ENCODE data around the gene SERPINA4.
"Not testable (repeated sequence)": the region's sequence is repeated elsewhere in the genome, so short reads cannot be mapped to it uniquely, and the experiment has no call there.

SERPINA4 gene

DNA sequence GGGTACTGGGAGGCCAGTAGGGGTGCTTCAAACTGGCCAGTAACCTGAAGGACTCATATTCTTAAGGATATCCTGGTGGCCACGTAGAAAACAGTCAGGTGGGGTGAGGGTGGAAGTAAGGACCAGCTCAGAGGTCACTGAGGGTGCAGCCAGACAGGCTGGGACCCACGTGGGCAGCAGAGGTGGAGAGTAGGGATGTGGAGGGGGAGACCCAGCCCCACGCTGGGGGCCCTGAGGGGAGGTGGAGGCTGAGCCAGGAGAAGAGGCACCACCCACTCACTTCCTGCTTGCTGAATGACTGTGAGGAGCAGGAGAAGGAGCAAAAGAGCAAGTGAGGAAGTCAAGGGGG is 38.4 kb downstream of the SERPINA4 start:
- DNase-seq (ENCODE audit: low read depth): no peak
- no peak overlapping the region for H3K4me3 ChIP-seq (ENCODE audit: control insufficient read depth, low read depth, low read length)
- TF ChIP-seq, protein P1, sequence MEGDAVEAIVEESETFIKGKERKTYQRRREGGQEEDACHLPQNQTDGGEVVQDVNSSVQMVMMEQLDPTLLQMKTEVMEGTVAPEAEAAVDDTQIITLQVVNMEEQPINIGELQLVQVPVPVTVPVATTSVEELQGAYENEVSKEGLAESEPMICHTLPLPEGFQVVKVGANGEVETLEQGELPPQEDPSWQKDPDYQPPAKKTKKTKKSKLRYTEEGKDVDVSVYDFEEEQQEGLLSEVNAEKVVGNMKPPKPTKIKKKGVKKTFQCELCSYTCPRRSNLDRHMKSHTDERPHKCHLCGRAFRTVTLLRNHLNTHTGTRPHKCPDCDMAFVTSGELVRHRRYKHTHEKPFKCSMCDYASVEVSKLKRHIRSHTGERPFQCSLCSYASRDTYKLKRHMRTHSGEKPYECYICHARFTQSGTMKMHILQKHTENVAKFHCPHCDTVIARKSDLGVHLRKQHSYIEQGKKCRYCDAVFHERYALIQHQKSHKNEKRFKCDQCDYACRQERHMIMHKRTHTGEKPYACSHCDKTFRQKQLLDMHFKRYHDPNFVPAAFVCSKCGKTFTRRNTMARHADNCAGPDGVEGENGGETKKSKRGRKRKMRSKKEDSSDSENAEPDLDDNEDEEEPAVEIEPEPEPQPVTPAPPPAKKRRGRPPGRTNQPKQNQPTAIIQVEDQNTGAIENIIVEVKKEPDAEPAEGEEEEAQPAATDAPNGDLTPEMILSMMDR (IDR thresholded peaks at IDR 0.05; ENCODE audit: control insufficient read depth, insufficient read depth, low read depth, low read length, missing control alignments): no peak

DNA sequence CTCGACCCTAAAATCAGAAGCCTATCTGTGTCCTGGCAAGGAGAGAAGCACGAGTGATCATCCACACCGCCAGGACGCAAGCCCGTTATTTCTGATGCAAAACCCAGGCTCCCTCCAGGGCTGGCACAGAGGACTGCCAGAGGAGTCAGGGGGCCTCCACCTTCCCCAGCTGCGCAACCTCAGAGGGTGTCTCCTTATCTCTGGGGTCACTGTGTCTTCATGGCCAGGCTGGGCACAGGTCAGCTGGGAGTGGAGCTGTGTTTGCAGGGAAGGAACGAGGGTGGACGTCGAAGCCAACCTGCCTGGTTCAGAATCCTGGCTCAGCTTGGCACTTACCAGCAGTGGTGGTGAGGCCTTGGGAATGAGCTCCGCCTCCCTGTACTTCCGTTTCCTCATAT is 38.9 kb downstream of the SERPINA4 start:
- no peak overlapping the region for H3K4me3 ChIP-seq (ENCODE audit: control insufficient read depth, low read depth, low read length)
- DNase-seq (ENCODE audit: low read depth): no peak
- TF ChIP-seq, protein P1 (IDR thresholded peaks at IDR 0.05; ENCODE audit: control insufficient read depth, insufficient read depth, low read depth, low read length, missing control alignments): no peak

DNA sequence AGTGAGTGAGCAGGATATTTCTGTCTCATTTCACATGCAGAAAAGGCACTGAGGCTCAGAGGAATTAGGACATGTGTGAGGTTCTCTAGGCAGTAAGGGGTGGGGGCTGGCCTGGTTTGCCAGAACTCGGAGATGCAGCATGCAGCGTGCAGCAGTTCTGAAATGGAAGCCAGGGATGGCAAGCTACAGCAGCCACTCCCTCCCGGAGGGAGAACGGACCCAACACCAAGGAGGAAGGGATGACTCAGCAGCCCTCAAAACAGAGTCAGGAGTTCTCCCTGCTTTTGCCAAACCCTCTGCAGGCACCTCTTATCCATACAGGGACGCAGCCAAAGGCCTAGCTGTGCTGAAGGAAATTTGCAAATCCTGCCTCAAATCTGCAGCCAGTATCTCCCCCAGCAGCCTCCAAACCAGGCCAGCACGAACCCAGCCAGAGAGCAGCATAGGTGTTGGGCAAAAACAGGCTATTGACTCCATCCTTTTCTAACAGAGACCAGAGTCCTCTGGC is 40.7 kb downstream of the SERPINA4 start:
- H3K4me3 ChIP-seq (ENCODE audit: control insufficient read depth, low read depth, low read length): no peak overlapping the region
- TF ChIP-seq, protein P1 (IDR thresholded peaks at IDR 0.05; ENCODE audit: control insufficient read depth, insufficient read depth, low read depth, low read length, missing control alignments): no peak
- DNase-seq (ENCODE audit: low read depth): peak; percentile 59

DNA sequence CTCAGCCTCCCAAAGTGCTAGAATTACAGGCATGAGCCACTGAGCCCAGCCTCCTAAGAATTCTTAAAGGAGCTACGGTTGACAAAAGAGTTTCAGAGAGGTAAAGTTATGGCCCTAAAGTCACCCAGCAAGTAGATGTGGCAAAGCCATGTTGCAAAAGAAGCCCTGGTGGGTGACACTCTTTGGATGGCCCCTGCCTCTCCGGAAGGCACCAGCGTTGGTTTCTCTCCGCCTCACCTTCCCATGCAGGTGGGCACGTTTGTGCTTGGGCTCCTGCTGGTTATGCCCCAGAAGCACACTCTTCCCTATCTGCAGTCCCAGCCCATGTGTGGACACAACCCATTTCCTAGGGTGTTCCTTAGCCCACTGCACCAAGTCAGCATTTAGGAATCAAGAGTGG is 41.5 kb downstream of the SERPINA4 start:
- no peak overlapping the region for H3K4me3 ChIP-seq (ENCODE audit: control insufficient read depth, low read depth, low read length)
- TF ChIP-seq, protein P1 (IDR thresholded peaks at IDR 0.05; ENCODE audit: control insufficient read depth, insufficient read depth, low read depth, low read length, missing control alignments): no peak
- DNase-seq (ENCODE audit: low read depth): no peak

DNA sequence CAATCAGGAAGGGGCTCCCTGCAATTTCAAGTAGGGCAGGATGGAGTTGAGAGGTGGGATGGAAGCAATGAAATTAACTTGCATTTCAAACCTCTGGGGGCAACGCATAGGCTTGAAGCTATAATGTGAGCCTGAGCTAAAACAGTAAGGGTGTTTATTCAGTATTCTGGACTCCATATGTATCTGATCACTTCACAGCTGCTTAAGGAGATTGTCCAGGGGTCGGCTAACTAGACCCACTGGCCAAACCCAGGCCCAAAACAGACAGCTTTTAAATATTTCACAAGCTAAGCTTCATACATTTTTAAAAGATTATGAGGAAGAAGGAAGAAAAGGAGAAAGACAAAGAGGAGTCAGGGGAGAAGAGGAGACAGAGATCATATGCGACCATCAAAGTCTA is 44.1 kb downstream of the SERPINA4 start:
- H3K4me3 ChIP-seq (ENCODE audit: control insufficient read depth, low read depth, low read length): no peak overlapping the region
- TF ChIP-seq, protein P1 (IDR thresholded peaks at IDR 0.05; ENCODE audit: control insufficient read depth, insufficient read depth, low read depth, low read length, missing control alignments): no peak
- no peak for DNase-seq (ENCODE audit: low read depth)

DNA sequence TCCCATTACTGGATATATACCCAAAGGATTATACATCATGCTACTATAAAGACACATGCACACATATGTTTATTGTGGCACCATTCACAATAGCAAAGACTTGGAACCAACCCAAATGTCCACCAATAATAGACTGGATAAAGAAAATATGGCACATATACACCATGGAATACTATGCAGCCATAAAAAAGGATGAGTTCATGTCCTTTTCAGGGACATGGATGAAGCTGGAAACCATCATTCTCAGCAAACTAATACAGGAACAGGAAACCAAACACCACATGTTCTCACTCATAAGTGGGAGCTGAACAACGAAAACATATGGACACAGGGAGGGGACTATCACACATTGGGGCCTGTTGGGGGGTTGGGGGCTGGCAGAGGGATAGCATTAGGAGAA is 47.7 kb downstream of the SERPINA4 start:
- not testable (repeated sequence) for H3K4me3 ChIP-seq (ENCODE audit: control insufficient read depth, low read depth, low read length); DNase-seq (ENCODE audit: low read depth)

DNA sequence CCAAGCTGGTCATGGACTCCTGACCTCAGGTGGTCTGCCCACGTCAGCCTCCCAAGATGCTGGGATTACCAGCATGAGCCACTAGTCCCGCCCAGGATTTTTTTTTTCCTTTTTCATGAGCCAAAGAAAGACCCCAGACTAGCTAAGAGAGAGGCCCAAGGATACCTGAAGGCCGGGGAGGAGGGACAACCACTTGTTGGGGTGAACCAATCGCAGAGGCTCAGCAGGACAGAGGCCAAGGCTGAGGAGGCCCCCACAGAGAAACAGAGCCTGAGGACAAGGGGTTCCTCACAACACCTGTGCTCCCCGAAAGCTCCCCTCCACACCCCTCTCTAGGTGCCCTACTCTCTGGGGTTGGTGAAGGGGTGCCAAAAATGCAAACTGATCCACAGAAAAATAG is 49.9 kb downstream of the SERPINA4 start:
- no peak overlapping the region for H3K4me3 ChIP-seq (ENCODE audit: control insufficient read depth, low read depth, low read length)
- TF ChIP-seq, protein P1 (IDR thresholded peaks at IDR 0.05; ENCODE audit: control insufficient read depth, insufficient read depth, low read depth, low read length, missing control alignments): no peak
- DNase-seq (ENCODE audit: low read depth): no peak
